C4-2B (cell line): Measurements from ENCODE around the gene MIS12.

Experiments used
- H3K27ac ChIP-seq: fragments of 450-650 bp; 2 replicates; pipeline ENCODE4 v1.5.1; 2017
- ZFX ChIP-seq: fragments of 450-650 bp; IDR thresholded peaks from 2 replicates; pipeline ENCODE4 v1.6.1; 2017
- TF ChIP-seq, protein P1 (sequence below): fragments of 450-650 bp; conservative IDR thresholded peaks from 2 replicates; pipeline ENCODE4 v1.5.1; 2017; ENCODE audit warnings: mild to moderate bottlenecking

The MIS12 gene

DNA sequence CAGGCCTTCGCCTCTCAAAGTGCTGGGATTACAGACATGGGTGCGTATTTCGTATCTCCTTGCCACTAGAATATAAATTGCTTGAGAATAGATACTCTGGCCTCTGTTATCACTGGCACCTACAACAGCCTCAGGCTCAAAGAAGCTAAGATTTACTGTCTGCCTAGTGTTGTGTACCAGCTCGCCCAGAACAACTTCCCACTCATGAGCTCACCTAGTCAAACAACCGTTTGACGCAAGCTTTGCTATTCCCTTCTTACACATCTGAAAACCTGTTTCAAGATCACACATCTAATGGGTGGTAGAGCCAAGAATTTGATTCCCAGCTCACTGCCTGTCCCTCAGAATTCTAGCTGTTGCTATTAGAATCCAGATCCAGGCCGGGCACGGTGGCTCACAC is 24.4 kb downstream of the MIS12 start:
- TF ChIP-seq, protein P1, sequence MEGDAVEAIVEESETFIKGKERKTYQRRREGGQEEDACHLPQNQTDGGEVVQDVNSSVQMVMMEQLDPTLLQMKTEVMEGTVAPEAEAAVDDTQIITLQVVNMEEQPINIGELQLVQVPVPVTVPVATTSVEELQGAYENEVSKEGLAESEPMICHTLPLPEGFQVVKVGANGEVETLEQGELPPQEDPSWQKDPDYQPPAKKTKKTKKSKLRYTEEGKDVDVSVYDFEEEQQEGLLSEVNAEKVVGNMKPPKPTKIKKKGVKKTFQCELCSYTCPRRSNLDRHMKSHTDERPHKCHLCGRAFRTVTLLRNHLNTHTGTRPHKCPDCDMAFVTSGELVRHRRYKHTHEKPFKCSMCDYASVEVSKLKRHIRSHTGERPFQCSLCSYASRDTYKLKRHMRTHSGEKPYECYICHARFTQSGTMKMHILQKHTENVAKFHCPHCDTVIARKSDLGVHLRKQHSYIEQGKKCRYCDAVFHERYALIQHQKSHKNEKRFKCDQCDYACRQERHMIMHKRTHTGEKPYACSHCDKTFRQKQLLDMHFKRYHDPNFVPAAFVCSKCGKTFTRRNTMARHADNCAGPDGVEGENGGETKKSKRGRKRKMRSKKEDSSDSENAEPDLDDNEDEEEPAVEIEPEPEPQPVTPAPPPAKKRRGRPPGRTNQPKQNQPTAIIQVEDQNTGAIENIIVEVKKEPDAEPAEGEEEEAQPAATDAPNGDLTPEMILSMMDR, result no peak
- no peak for TF ChIP-seq ZFX
- no peak overlapping the region for H3K27ac ChIP-seq

DNA sequence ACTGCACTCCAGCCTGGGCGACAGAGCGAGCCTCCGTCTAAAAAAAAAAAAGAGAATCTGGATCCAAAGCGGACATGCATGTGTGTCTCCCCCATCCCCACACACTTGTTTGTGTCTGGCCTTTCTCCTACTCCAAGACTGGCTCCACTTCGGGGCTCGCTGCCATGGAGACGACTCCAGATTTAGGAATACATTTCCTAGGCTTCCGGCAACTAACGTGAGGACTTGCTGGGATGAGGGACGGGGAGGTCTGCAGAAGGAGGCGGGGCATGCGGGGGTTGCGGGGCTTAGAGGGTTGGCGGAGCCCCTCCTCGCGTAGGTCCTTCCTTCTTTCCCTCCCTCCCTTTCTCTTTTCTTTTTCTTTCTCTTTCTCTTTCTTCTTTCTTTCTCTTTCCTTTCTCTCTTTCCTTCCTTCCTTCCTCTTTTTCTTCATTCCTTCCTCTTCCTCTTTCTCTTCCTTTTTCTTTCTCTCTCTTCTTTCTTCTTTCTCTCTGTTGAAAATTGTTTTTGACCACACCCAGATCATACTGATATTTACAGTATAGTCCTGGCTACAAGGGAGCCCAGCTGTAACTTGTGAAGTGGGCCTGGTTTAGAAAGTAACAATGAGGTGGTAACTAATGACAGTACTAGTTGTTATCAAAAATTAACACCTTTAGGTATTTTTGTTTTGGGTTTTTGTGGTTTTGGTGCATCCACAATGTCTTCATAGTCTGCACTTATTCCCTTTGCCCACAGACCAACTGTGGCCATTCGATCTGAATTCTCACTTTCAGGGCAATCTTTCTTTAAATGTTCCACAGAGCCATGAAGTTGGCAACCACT is 25.2 kb downstream of the MIS12 start:
- TF ChIP-seq, protein P1, result no peak
- TF ChIP-seq ZFX, result no peak
- H3K27ac ChIP-seq, result no peak overlapping the region

DNA sequence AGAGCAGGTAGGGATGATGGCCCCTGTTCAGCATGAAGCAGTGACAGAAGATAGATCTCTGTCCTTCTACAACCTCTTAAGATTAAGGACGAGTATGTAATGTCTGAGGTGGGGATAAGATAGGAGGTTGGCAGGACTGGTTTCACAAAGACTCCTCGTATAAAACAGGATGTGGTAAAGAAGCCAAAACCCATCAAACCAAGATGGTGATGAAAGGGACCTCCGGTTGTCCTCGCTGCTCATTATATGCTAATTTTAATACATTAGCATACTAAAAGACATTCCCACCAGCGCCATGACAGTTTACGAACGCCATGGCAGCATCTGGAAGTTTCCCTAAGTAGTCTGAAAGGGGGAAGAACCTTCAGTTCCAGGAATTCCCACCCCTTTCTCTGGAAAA is 27.3 kb downstream of the MIS12 start:
- H3K27ac ChIP-seq, result no peak overlapping the region
- TF ChIP-seq ZFX, result no peak
- TF ChIP-seq, protein P1, result no peak

DNA sequence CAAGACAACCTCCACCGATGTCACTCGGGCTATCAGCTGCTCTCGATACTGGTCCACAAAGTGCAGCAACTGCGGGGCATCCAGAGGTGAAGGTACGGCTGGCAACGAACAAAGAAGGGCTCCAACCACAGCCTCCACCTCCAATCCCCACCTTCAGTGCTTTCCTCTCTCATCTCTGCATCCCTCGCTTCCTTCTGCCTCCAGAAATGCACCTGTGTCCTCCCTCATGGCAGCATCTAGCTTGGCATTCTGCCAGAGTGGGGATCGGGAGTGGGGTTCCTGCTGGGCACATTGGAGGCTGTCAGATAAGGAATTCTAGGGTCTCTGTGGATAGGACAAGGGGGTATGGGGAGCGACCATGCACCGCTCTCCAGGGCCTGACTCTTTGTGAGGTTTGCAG is 28.6 kb downstream of the MIS12 start:
- TF ChIP-seq, protein P1, result no peak
- no peak for TF ChIP-seq ZFX
- H3K27ac ChIP-seq, result no peak overlapping the region

DNA sequence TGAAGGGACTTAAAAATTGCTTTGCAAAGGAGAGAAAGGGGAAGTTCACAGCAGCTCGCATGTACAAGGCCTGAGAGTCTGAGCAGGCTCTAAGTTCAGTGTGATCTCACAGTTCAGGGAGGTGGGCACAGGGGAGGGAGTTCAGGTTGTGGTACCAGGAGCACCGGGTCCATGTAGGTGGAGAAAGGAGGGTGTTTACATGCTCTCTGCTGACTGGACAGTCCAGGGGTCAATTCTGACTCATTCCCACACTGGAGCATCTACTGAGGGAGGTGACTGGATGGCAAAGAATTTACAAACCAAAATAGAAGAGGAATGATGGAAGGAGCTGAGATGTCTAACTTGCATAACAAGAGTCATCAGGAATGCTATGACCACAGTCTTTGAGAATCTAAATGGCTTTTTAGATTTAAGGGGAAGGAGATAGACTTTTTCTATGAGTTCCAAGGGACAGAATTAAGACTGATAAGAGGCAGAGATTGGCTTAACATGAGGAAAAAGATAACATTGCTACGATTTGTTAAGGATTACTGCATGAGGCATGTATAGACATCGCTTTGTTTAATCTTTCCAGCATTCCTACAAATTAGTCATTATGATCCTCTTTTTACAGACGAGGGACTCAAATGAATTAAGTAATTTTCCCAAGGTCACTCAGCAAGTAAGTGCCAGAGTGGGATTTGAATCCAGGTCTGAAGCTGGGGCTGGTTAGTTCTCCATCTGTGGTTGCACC is 29.9 kb downstream of the MIS12 start:
- H3K27ac ChIP-seq, result no peak overlapping the region
- TF ChIP-seq ZFX, result no peak
- TF ChIP-seq, protein P1, result no peak

DNA sequence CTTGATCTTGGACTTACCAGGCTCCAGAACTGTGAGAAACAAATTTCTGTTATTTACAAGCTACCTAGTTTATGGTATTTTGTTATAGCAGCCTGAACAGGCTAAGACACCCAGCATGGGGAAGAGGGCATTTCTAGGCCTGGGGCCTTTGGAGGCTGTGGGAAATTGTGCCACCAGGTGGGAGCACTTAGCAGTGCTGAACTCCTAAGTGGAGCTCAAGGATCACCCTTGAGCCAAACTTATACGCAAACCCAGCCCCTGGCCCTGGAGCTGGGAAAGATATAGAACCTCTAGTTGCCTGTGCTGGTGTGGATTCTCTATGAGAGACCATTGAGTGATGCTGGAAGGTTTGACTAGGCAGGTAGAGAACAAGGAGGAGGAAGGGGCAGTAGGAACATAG is 36.1 kb downstream of the MIS12 start:
- no peak overlapping the region for H3K27ac ChIP-seq
- TF ChIP-seq, protein P1, result no peak
- no peak for TF ChIP-seq ZFX

DNA sequence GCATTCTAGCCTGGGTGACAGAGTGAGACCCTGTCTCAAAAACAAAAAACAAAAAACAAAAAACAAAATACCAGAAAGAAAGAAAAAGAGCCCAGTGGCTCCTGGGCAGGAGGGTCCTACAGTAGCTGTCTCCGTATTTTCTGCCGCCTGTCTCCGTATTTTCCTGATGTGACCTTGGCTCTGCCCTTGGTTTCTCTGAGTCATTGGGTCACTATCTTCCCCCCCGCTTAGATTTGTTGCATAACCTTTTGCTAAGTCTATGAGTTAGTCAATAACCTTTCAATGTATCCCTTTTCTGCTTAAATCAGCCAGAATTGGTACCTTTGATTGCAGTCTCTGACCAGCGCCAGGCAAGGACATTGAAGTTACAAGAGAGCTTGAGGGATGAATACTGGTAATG is 36.9 kb downstream of the MIS12 start:
- TF ChIP-seq, protein P1, result no peak
- no peak for TF ChIP-seq ZFX
- H3K27ac ChIP-seq, result no peak overlapping the region
